COR-L47 (cell line): ENCODE results near the gene CLK2.
"Not testable (repeated sequence)": the region's sequence is repeated elsewhere in the genome, so short reads cannot be mapped to it uniquely, and the experiment has no call there.

Experiments used
- DNase-seq: peaks from one replicate; lab custom pipeline; 2025; lab: John Stamatoyannopoulos, UW

CLK2 gene

DNA sequence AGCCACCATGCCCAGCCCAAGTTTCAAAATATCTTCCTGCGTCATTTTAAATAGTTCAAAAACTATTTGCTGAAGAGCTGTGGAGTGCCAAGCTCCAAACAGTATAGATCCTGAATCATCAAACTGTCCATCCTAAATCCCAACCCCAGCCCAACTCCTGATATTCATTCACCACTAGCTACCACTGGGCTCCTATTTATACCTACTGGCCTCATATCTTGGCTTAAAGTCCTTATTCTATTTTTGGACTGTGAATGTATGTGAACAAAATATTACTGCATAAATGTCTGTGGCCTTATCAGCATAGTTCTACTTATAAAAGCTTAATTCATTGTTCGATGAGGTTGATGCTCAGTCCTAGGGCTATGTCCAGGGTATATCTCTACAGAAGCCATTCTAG lies 5.9 kb downstream of the CLK2 start:
- DNase-seq: no peak

GRCh38 chr1:155266553-155266952 lies 6.8 kb downstream of the CLK2 start:
- DNase-seq: no peak

- no peak for DNase-seq
Measured at GRCh38 chr1:155263067-155263466, 10.2 kb downstream of the CLK2 start.

- DNase-seq: peak; percentile 96
Measured at GRCh38 chr1:155261852-155262673, 11.2 kb downstream of the CLK2 start, which contains the start of gene SCAMP3. TSS of gene SCAMP3 (minus strand) at chr1:155262360. CDS start at chr1:155262151, 209 bp downstream.

DNA sequence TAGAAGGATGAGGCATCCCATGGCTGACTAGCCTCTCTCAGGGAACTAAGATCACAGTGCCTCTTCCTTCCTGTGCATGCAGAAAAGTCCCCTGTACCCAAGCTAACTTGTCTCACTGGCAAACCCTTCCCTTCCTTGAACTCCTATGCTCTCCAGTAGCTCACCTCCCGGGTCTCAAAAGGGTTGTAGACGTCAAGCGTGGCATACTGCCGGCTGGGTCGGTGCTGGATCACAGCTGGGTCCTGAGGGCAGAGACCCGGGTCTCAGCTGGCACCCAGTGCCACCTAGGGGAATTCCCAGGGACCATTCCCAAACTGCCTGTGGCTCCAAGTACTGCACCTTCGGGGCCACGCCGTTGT lies 11.8 kb downstream of the CLK2 start:
- no peak for DNase-seq

DNA sequence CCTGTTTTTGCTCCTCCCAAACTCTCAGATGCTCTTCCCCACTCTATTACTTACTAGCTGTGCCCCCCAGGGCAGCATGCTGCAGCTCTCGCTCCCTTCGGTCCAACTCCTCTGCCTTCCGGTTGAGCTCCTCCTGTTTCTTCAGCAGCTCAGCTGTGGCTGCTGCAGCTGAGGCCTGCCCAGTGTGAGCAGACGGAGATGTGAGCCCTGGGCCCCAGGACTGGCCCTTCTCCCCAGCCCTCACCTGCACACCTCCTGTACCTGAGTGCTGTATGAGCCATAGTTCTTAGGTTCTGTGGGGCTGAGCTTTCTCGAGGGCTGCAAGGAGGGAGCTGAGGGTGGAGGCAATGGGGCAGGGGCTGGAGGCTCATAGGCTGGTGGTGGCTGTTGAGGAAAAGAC lies 13.0 kb downstream of the CLK2 start:
- no peak for DNase-seq

DNA sequence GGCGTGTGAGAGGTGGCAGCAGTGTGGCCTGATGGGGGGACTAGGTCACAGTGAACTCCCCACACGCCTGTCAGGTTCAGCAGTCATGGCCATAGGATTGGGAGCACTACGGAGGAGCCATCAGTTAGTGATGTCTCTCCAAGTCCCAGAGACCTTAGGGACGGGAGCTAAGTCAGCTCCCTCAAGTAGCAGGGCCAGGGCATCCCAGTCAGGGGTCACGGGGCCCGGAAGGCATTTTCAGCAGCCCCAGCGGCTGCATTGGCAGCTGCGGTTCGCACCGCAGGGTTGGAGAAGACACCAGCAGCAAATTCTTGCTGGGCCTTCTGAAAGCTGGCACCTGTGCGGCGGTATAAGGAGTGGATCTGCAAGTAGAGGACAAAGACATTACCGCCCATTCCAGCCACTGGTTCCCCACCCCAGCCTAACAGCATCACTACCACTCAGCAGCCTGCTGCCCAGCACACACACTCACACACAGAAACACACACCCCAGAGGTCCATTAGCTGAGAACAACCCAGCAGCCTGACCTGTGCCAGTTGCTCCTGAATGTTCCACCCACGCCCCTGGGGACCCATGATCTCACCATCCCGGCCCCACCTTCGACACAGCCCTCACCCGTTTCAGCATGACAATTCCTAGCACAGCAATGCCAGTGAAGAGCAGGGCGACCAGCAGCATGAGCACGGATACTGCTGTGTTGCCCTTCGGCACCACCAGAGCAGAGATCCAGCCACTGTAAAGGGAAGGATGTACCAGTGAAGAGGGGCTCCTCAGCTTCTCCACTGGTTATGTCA lies 17.0 kb downstream of the CLK2 start:
- no peak for DNase-seq

GRCh38 chr1:155255243-155256007 lies 17.9 kb downstream of the CLK2 start, which contains the start of gene ENTREP3:
TSS of gene ENTREP3 (minus strand) at chr1:155255483. CDS start at chr1:155254877, 606 bp downstream.
- peak; percentile 74 for DNase-seq

- no peak for DNase-seq
Measured at GRCh38 chr1:155254714-155255242, 18.5 kb downstream of the CLK2 start.

- DNase-seq: no peak
Measured at GRCh38 chr1:155254228-155254713, 19.0 kb downstream of the CLK2 start.

DNA sequence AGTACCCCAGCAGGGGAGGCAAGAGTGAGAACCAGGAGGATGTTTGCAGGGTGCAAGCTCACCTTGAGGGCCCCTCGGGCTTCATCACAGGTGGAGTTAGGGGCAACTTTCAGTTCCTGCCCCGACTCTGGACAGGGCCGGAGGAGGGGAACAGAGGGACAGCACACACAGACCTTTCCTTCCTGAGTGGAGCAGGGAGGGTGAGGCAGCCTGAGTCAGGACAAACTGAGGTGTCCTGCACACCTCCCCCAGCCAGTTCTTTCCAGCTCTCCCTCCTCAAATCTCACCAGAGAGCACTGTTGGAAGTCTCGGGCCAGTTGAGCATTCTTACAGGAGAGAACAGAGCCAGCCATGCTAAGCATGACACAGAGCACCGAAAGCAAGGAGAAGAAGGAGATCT lies 19.5 kb downstream of the CLK2 start:
- DNase-seq: no peak

GRCh38 chr1:155253208-155253607 lies 20.1 kb downstream of the CLK2 start:
- DNase-seq: no peak

DNA sequence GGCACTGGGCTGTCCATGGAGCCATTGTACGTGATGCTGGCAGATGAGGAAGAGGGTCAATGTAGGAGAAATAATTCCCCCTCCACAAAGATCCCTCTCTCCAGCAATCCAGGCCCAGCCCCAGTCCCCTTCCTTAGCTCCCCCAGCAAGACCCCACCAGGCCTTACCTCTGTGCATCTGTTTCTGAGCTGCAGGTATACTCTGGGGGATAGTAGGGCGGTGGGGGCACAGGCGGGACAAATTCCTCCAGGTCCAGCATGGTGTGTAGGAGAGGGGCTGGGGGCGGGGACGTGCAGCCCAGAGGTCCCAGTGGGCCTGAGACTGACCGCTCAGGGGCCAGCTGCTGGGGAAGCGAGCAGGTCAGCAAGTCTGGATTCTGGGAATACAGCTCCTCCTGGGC lies 21.7 kb downstream of the CLK2 start:
- DNase-seq: no peak

DNA sequence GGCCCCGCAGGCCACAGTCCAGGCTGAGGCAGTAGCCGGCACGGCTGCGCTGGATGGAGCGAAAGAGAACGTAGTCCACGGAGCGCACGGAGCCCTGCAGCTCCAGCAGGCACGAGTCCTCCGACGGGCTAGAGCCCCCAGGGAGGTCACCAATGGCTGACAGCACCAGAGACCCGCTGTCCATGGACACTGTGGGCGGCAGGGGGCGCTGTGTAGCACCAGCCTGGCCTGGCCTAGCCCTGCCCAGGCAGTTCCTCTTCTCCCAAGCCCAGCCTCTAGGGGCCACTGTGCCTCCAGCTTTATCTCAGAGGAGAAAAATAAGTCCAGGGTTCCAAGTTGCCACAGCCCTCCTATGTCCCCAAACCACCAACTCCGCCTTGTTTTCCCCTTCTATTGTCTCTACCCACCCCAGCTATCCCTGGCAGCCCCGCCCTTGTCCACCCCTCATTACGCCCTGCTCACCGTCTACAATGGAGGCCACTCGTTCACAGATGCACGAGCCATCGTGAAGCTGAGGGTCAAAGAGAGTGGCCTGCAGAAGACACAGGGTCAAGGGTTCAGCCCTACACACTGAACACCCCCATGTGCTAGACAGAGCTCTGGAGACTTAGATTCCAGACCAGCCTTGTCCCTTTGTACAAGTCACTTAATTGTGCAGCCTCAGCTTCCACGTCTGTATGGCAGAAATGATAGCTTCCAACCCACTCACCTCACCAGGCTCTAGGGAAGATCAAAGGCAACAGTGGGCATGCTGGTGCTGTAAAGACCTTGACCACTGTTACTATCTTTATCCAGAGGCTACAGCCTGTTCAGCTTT lies 22.5 kb downstream of the CLK2 start:
- DNase-seq: peak; percentile 90

GRCh38 chr1:155250246-155250632 lies 23.1 kb downstream of the CLK2 start:
- DNase-seq: no peak

GRCh38 chr1:155247667-155248553 lies 25.4 kb downstream of the CLK2 start:
- DNase-seq: no peak

GRCh38 chr1:155246796-155247195 lies 26.5 kb downstream of the CLK2 start:
- DNase-seq: not testable (repeated sequence)

DNA sequence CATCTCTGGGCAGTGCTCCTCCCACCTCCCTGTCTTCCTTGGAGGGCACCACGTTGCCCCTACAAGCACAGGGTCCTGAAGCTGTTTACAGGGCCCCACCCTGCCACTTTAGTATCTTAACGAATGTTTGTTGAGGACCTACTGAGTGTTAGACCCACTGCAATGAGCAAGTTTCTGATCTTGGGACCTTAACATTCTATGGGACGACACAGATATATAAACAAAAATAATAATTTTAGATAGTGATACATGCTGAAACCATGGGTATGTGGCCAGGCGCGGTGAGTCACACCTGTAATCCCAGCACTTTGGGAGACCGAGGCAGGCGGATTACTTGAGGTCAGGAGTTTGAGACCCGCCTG lies 28.2 kb downstream of the CLK2 start:
- no peak for DNase-seq

GRCh38 chr1:155244368-155245162 lies 28.7 kb downstream of the CLK2 start:
- peak; percentile 100 for DNase-seq
